PC-3 (cell line): Measurements from ENCODE around the gene SGCD. TPM values are rescaled to one million over a fixed set of nuclear protein-coding genes. Genes with fewer than 3 reads are reported as not detected.

Experiments used
- ATAC-seq: fragments of 200-7000 bp; cut with Tn5 transposase; 2 replicates; pipeline ENCODE4 v1.9.1; 2020; ENCODE audit warnings: mild to moderate bottlenecking, moderate library complexity
- BruUV-seq: library from RNA; stranded (reverse); fragments of 400-500 nt; replicated peaks from 2 replicates; lab custom pipeline; 2021; lab: Mats Ljungman, UMichigan
- CTCF ChIA-PET: fragments of 300-600 bp; sonication (Branson Sonifier 250); formaldehyde crosslinking; loops from one replicate; lab custom pipeline; 2022; ENCODE audit warnings: antibody characterized with exemption; lab: Charles Lee
- POLR2A ChIA-PET: fragments of 300-600 bp; sonication (Branson Sonifier 250); formaldehyde crosslinking; loops from one replicate; lab custom pipeline; 2022; ENCODE audit warnings: antibody characterized with exemption; ENCODE audit not compliant: unreplicated experiment; lab: Charles Lee
- DNase-seq: peaks from one replicate; pipeline ENCODE4 v3.0.0-alpha.2; 2015
- H2AFZ ChIP-seq: fragments of 300-600 bp; sonication (generic); 2 replicates; pipeline ENCODE4 v1.6.0; 2016; ENCODE audit warnings: antibody characterized with exemption, low read length
- H3F3A ChIP-seq: fragments of 300-600 bp; sonication (generic); one replicate; pipeline ENCODE4 v1.6.0; 2017; ENCODE audit warnings: antibody characterized with exemption, low read length, control low read depth, mild to moderate bottlenecking; ENCODE audit not compliant: unreplicated experiment
- H3K27ac ChIP-seq: fragments of 300-600 bp; sonication (generic); 2 replicates; pipeline ENCODE4 v1.5.1; 2016; ENCODE audit warnings: mild to moderate bottlenecking, low read length
- H3K27me3 ChIP-seq: fragments of 300-600 bp; sonication (generic); 2 replicates; pipeline ENCODE4 v1.6.1; 2016; ENCODE audit warnings: low read length, mixed read lengths
- H3K36me3 ChIP-seq: fragments of 300-600 bp; sonication (generic); 2 replicates; pipeline ENCODE4 v1.6.1; 2016; ENCODE audit warnings: low read depth, mixed run types, low read length, mixed read lengths
- H3K4me1 ChIP-seq: fragments of 300-600 bp; sonication (generic); 2 replicates; pipeline ENCODE4 v1.5.1; 2016; ENCODE audit warnings: low read length; ENCODE audit not compliant: insufficient read depth
- H3K4me2 ChIP-seq: fragments of 300-600 bp; sonication (generic); 2 replicates; pipeline ENCODE4 v1.6.0; 2016; ENCODE audit warnings: low read length
- H3K4me3 ChIP-seq: fragments of 300-600 bp; sonication (generic); 2 replicates; pipeline ENCODE4 v1.5.1; 2016; ENCODE audit warnings: mild to moderate bottlenecking, low read length, mixed read lengths
- H3K79me2 ChIP-seq: fragments of 300-600 bp; sonication (generic); 2 replicates; pipeline ENCODE4 v1.6.1; 2017; ENCODE audit warnings: low read length, mixed read lengths
- H3K9ac ChIP-seq: fragments of 300-600 bp; sonication (generic); 2 replicates; pipeline ENCODE4 v1.6.0; 2016; ENCODE audit warnings: mild to moderate bottlenecking, low read length
- H3K9me2 ChIP-seq: fragments of 300-600 bp; sonication (generic); replicated peaks from 2 replicates; pipeline ENCODE4 v1.6.1; 2016; ENCODE audit warnings: mixed run types, low read length, mixed read lengths
- H3K9me3 ChIP-seq: fragments of 300-600 bp; sonication (generic); 2 replicates; pipeline ENCODE4 v1.6.1; 2016; ENCODE audit warnings: low read length, mixed read lengths
- H4K20me1 ChIP-seq: fragments of 300-600 bp; sonication (generic); 2 replicates; pipeline ENCODE4 v1.6.1; 2016; ENCODE audit warnings: low read length, mixed read lengths
- EZH2 ChIP-seq: fragments of 300-600 bp; sonication (generic); IDR thresholded peaks from one replicate; pipeline ENCODE4 v1.6.1; 2017; ENCODE audit warnings: antibody characterized with exemption, mild to moderate bottlenecking, low read length; ENCODE audit not compliant: unreplicated experiment
- EZH2phosphoT487 ChIP-seq: fragments of 300-600 bp; sonication (generic); IDR thresholded peaks from 2 replicates; pipeline ENCODE4 v1.6.1; 2018; ENCODE audit warnings: mild to moderate bottlenecking, antibody characterized with exemption, low read length, borderline replicate concordance
- intact Hi-C: fragments of 100-400 bp; cut with micrococcal nuclease; formaldehyde crosslinking; loops from 2 replicates; pipeline ENCODE4 v1.9.0; 2023
- total RNA-seq: library from RNA; depleted of rRNA; stranded (reverse); fragments of >200 nt; gene quantifications from 2 replicates; pipeline ENCODE4 v1.2.3, GENCODE V29; 2014
- TF ChIP-seq, protein P1 (sequence below): fragments of 300-600 bp; sonication (generic); conservative IDR thresholded peaks from 2 replicates; pipeline ENCODE4 v1.5.1; 2017; ENCODE audit warnings: antibody characterized with exemption, low read depth, mild to moderate bottlenecking, low read length

The SGCD gene
- total RNA-seq, 1 experiment from 2014 or later = 0.15 TPM

DNA sequence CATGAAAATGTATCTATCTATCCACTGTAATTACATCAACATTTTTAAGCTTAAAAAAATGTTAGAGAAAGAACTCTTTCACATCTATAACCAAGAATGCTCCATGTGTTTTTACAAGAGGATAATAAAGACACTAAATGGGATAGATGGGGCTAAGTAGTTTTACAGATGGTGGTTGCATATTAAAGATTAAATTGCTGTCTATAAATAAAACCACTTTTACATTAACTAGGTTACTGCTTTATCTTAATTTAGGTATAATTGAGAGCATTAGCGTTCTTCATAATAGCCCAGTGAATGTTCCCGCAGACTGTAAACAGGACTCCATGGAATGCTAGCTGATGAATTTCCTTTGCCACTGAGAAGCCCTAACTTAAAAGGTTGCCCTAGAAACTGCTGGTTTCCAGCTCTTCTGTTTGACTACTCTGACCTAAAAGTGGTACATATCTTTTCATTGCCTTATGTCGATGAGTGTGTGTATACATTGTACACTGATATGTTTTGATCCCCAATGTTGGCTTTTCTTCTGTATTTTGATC lies 117.9 kb downstream of the SGCD start:
- Histone ChIP-seq H3K9ac (no peak overlapping the region), H3K4me1 (no peaks in the 10 kb centered on the region), H3K9me2 (no peaks in the 10 kb centered on the region), H3F3A (no peaks in the 10 kb centered on the region), H3K27ac (no peak overlapping the region), H3K27me3 (no peaks in the 10 kb centered on the region), H3K9me3 (no peaks in the 10 kb centered on the region), H2AFZ (no peak overlapping the region), H3K79me2 (no peaks in the 10 kb centered on the region), H3K36me3 (no peaks in the 10 kb centered on the region), H4K20me1 (no peaks in the 10 kb centered on the region), H3K4me3 (no peak overlapping the region), H3K4me2 (no peak overlapping the region)
- TF ChIP-seq EZH2phosphoT487 (no peak), EZH2 (no peak)
- TF ChIP-seq, protein P1, sequence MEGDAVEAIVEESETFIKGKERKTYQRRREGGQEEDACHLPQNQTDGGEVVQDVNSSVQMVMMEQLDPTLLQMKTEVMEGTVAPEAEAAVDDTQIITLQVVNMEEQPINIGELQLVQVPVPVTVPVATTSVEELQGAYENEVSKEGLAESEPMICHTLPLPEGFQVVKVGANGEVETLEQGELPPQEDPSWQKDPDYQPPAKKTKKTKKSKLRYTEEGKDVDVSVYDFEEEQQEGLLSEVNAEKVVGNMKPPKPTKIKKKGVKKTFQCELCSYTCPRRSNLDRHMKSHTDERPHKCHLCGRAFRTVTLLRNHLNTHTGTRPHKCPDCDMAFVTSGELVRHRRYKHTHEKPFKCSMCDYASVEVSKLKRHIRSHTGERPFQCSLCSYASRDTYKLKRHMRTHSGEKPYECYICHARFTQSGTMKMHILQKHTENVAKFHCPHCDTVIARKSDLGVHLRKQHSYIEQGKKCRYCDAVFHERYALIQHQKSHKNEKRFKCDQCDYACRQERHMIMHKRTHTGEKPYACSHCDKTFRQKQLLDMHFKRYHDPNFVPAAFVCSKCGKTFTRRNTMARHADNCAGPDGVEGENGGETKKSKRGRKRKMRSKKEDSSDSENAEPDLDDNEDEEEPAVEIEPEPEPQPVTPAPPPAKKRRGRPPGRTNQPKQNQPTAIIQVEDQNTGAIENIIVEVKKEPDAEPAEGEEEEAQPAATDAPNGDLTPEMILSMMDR = no peak
- DNase-seq (no peak), ATAC-seq (no peak)
- BruUV-seq = no TSS peak
- ChIA-PET CTCF (no interaction called here), POLR2A (no interaction called here)
- intact Hi-C loops = no loop called here

DNA sequence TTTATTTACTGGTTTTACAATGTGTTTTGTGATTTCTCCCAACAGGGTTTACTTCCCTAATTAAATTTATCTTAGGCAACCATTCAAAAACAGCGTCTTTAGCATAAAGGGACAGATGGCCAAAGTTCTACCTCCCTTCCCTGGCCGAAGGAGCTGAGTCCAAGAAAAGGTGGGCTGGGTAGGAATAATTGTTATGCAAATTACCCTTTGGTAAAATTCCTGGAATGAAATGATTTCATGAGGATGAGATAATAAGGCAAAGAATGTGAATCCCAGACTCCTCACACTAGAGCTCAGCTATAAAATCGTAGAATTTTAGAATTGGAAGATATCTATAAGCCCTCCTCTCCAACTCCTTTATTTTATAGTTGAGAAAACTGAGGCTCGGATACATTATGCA lies 119.6 kb downstream of the SGCD start:
- Histone ChIP-seq H3K9me2 (no peaks in the 10 kb centered on the region), H3K4me3 (no peak overlapping the region), H3K36me3 (no peaks in the 10 kb centered on the region), H3F3A (no peaks in the 10 kb centered on the region), H3K9me3 (no peaks in the 10 kb centered on the region), H3K27ac (no peak overlapping the region), H3K4me1 (no peaks in the 10 kb centered on the region), H4K20me1 (no peaks in the 10 kb centered on the region), H3K27me3 (no peaks in the 10 kb centered on the region), H3K4me2 (no peak overlapping the region), H3K79me2 (no peaks in the 10 kb centered on the region), H3K9ac (no peak overlapping the region), H2AFZ (no peak overlapping the region)
- no peak for DNase-seq
- ChIA-PET CTCF (no interaction called here), POLR2A (no interaction called here)
- no peak for TF ChIP-seq EZH2
- no peak for TF ChIP-seq EZH2phosphoT487
- TF ChIP-seq, protein P1 = no peak
- intact Hi-C loops = no loop called here
- BruUV-seq = no TSS peak
- no peak for ATAC-seq

DNA sequence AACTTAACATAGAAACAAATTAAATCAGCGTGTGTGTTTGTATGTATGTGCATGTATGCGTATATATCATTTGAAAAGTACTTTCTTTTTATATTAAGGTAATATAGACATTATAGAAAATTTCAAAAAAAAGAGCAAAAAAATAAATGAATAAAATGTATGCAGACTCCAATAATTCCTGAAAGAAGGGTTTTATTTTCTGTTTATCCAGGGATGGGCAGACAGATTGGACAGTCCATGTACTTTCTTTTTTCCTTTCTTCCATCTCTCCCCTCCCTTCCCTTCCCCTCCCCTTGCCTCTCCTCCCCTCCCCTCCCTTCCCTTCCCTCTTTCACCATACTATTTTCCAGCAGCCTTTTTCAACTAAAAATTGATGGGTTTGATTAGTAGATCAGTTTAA lies 123.8 kb downstream of the SGCD start:
- no peak overlapping the region for H3K4me3 ChIP-seq
- H2AFZ ChIP-seq = no peak overlapping the region
- CTCF ChIA-PET = no interaction called here
- no peak overlapping the region for H3K9ac ChIP-seq
- intact Hi-C loops = no loop called here
- H4K20me1 ChIP-seq = no peaks in the 10 kb centered on the region
- BruUV-seq = no TSS peak
- POLR2A ChIA-PET = no interaction called here
- no peak for DNase-seq
- no peaks in the 10 kb centered on the region for H3K27me3 ChIP-seq
- no peaks in the 10 kb centered on the region for H3K36me3 ChIP-seq
- H3K4me2 ChIP-seq = no peak overlapping the region
- no peaks in the 10 kb centered on the region for H3K9me3 ChIP-seq
- no peaks in the 10 kb centered on the region for H3F3A ChIP-seq
- H3K4me1 ChIP-seq = no peaks in the 10 kb centered on the region
- TF ChIP-seq EZH2 = no peak
- TF ChIP-seq, protein P1 = no peak
- no peak for TF ChIP-seq EZH2phosphoT487
- H3K79me2 ChIP-seq = no peaks in the 10 kb centered on the region
- H3K9me2 ChIP-seq = no peaks in the 10 kb centered on the region
- ATAC-seq = no peak
- no peak overlapping the region for H3K27ac ChIP-seq
